GM21576 (cell line): ENCODE data around the gene RHEB.

Experiments used
- ATAC-seq: cut with Tn5 transposase; IDR thresholded peaks from one replicate; pipeline ENCODE4 v1.9.1; 2021; ENCODE audit warnings: mild to moderate bottlenecking, moderate library complexity; ENCODE audit not compliant: unreplicated experiment

The RHEB gene

DNA sequence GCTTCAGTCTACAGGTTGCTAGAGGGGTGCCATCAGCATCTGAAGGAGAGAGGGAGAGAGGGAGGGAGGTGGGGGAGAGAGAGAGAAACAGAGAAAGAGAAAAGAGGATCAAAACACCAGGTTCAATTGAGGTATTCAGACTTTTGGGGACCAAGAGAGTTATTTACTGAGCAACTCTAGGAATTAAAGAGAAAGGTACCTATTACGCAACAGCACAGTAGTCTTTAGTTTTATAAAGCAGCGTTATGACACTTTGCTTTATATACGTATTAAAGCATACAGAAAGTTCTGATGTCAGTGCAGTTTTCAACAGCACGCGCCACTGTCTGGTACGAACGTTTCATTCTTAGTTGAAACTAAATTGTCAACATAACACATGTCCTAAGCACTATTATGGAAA lies 41.8 kb downstream of the RHEB start:
- ATAC-seq: no peak

GRCh38 chr7:151472644-151473380 lies 46.9 kb downstream of the RHEB start:
- no peak for ATAC-seq

- ATAC-seq: no peak
These were observed 49.0 kb downstream of the RHEB start for GRCh38 chr7:151470711-151471110.

GRCh38 chr7:151469281-151469680 lies 50.4 kb downstream of the RHEB start:
- no peak for ATAC-seq

GRCh38 chr7:151468217-151469018 lies 51.3 kb downstream of the RHEB start:
- ATAC-seq: no peak

GRCh38 chr7:151465169-151465568 lies 54.5 kb downstream of the RHEB start:
- ATAC-seq: no peak

GRCh38 chr7:151462306-151462779 lies 57.4 kb downstream of the RHEB start:
- ATAC-seq: no peak

- no peak for ATAC-seq
These were observed 57.8 kb downstream of the RHEB start for GRCh38 chr7:151461942-151462230.

GRCh38 chr7:151461096-151461941 lies 58.4 kb downstream of the RHEB start:
- ATAC-seq: no peak

- no peak for ATAC-seq
These were observed 59.2 kb downstream of the RHEB start for GRCh38 chr7:151460474-151460855.

DNA sequence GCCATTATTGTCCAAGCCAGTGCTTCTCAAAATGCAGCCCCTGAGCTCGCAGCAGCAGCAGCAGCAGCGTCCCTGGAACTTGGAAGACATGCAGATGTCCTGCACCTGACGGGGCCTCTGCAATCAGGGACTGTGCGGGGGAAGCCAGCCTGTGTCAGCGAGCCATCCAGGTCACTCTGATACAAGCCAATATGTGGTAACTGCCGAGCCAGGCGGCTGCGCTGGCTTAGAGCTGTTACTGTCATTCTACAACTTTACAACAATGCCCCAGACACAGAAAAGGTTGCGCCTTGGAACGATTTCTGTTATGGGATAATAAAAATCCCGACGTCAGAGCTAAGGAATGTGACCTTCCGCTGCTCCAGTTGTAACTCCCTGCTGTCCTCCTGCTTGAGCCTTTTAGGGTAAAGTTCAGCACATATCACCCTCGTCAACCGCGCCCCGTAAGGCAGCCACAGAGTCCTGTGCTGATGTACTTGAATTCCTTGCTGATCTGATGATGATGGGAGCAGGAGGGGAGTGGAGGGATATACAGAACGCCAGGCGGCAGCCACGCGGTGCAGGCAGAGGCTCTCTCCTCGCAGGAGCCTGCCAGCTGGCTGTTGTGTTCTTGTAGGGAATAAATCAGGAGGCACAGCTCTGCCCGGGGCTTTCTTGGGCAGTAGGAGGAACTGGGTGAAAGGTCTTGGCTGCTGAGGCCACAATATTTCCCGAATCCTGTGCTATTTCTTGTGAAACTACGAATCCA lies 59.8 kb downstream of the RHEB start:
- ATAC-seq: no peak

GRCh38 chr7:151457534-151457933 lies 62.2 kb downstream of the RHEB start:
- no peak for ATAC-seq

DNA sequence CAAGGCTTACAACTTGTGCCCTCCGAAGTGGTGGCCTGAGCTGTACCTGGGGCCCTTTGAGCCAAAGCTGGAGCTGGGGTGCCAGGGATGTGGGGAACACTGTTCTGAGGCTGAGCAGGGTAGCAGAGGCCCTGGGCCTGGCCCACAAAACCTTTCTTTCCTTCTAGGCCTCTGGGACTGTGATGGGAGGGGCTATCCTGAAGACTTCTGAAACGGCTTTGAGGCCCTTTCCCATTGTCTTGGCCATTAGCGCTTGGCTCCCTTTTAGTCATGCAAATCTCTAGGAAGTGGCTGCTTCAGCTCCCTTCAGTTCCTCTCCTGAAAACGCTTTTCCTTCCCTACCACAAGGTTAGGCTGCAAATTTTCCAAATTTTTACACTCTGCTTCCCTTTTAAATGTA lies 62.9 kb downstream of the RHEB start:
- ATAC-seq: no peak

GRCh38 chr7:151456276-151456675 lies 63.4 kb downstream of the RHEB start:
- no peak for ATAC-seq

- ATAC-seq: no peak
These were observed 64.0 kb downstream of the RHEB start for GRCh38 chr7:151455690-151456089.

DNA sequence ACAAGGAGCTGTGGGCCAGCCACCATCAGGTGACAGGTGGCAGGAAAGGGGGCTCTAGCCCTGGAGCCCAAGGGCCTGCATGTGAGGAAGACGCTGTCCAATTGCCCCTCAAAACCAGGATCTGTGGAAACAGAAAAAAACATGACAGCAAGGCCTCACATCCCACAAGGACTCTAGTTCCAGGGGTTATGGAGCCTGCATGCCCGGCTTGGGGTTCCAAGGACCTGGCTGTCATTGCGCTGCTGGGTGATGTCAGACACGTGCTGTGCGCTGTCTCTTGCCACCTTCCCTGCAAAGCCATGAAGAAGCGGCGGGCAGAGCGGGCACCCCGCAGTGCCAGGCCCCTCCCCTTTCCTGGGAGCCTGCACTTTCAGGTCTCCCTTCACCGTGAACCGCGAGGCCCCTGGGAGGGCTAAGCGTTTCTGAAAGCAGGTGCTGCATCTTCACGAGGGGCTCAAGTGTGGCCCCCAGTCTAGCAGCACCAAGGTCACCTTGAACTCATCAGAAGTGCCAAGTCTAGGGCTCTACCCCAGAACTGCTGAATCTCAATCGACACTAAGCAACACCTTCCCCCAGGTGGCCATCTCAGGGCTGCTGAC lies 64.7 kb downstream of the RHEB start:
- ATAC-seq: no peak

- ATAC-seq: no peak
These were observed 65.4 kb downstream of the RHEB start for GRCh38 chr7:151454305-151454704.

- ATAC-seq: no peak
These were observed 66.3 kb downstream of the RHEB start for GRCh38 chr7:151453326-151453791.

GRCh38 chr7:151452680-151453325 lies 66.9 kb downstream of the RHEB start:
- no peak for ATAC-seq
